Measurements from ENCODE around the gene ART1. TPM values are rescaled to one million over a fixed set of nuclear protein-coding genes. Genes with fewer than 3 reads are reported as not detected.

Gene ART1
- total and polyA plus RNA-seq, 2 donors (not counting 1 experiment from before 2014, with no cell fraction given): not detected

DNA sequence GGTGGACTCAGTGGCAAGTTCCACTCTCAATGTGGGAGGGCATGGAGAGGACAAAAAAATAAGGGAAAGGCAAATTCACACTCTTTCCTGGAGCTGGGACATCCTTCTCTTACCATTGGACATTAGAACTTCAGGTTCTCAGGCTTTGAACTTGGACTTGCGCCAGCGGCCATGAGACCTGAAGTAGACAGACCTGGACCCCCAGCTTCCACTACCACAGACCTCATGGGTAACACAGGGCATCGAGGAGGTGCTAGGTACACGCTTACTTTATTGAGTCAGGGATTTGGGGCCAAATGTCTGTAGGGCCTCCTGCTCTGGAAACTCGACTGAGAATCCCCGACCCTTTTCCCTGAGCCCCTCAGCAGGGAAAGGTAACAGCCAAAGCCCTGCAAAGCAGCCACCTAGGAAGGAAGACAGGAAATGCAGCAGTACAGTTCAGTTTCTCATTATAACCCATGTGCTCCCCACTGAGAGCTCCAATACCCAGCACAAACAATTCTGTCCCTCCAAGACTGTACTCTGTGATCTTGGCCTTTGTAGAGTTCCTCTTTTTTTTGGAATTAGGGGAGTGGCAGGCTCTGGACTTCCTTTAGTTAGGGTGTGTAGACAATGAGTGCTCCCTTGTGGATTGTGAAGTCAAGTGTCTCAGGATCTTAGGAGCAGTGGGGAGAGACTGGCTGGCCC, 20.6 kb downstream of the ART1 start:
- ATAC-seq (ENCODE audit: low read depth) (no peak), DNase-seq (no peak)
- no peaks in the 10 kb centered on the region for H3K27me3 Mint-ChIP-seq
- Histone ChIP-seq H3K9ac (ENCODE audit: low read length) (no peak overlapping the region), H3K79me2 (ENCODE audit: control insufficient read depth, insufficient read depth, low read length) (no peaks in the 10 kb centered on the region), H2AFZ (ENCODE audit: insufficient read depth, low read depth, low read length, poor library complexity, severe bottlenecking) (no peak overlapping the region), H3K4me2 (replicated peaks; ENCODE audit: low read depth, low read length, poor library complexity, severe bottlenecking) (no peak overlapping the region), H3K36me3 (replicated peaks in 1 of 2; ENCODE audit: control extremely low read depth in 1 of 2, control insufficient read depth in 1 of 2, extremely low read depth in 1 of 2, insufficient read depth in 2 of 2, low read length in 1 of 2) (peaks cover 0 to 32% of the 10 kb centered on the region in 2 experiments), H3K4me3 (ENCODE audit: control extremely low read depth in 1 of 5, extremely low read depth in 1 of 5, insufficient read depth in 1 of 5, low read depth in 2 of 5, low read length in 4 of 5) (no peak overlapping the region), H3K27me3 (replicated peaks in 1 of 4; ENCODE audit: control extremely low read depth in 1 of 4, control insufficient read depth in 3 of 4, insufficient read depth in 4 of 4, low read length in 3 of 4) (no peaks in the 10 kb centered on the region), H3K27ac (ENCODE audit: low read length in 2 of 2) (no peak overlapping the region), H4K20me1 (ENCODE audit: control insufficient read depth, insufficient read depth, low read length, poor library complexity, severe bottlenecking) (no peaks in the 10 kb centered on the region), H3K9me3 (ENCODE audit: control extremely low read depth in 1 of 3, control insufficient read depth in 2 of 3, insufficient read depth in 1 of 3, low read length in 2 of 3) (no peaks in the 10 kb centered on the region), H3K4me1 (ENCODE audit: control insufficient read depth in 2 of 2, insufficient read depth in 2 of 2, low read length in 2 of 2) (no peaks in the 10 kb centered on the region)
- CTCF ChIA-PET: no interaction called here
- 98% methylated on average over 4 of the region's 6 CpGs for WGBS (ENCODE audit: insufficient coverage)
- H3K4me3 Mint-ChIP-seq: no peak overlapping the region
- no peak overlapping the region for H3K27ac Mint-ChIP-seq
- intact Hi-C loops (cut with micrococcal nuclease): no loop called here
- TF ChIP-seq, protein P1, sequence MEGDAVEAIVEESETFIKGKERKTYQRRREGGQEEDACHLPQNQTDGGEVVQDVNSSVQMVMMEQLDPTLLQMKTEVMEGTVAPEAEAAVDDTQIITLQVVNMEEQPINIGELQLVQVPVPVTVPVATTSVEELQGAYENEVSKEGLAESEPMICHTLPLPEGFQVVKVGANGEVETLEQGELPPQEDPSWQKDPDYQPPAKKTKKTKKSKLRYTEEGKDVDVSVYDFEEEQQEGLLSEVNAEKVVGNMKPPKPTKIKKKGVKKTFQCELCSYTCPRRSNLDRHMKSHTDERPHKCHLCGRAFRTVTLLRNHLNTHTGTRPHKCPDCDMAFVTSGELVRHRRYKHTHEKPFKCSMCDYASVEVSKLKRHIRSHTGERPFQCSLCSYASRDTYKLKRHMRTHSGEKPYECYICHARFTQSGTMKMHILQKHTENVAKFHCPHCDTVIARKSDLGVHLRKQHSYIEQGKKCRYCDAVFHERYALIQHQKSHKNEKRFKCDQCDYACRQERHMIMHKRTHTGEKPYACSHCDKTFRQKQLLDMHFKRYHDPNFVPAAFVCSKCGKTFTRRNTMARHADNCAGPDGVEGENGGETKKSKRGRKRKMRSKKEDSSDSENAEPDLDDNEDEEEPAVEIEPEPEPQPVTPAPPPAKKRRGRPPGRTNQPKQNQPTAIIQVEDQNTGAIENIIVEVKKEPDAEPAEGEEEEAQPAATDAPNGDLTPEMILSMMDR (IDR thresholded peaks at IDR 0.05): no peak
- no peak for TF ChIP-seq EZH2 (IDR thresholded peaks at IDR 0.05; ENCODE audit: borderline replicate concordance, insufficient read depth, low read depth, low read length, poor library complexity, severe bottlenecking)
- no peaks in the 10 kb centered on the region for H3K4me1 Mint-ChIP-seq
- no peaks in the 10 kb centered on the region for H3K9me3 Mint-ChIP-seq (ENCODE audit: insufficient read depth)
- POLR2A ChIA-PET: interaction anchor here (0.6 kb wide), 1 partner anchor 105 kb away, joined by 4 read pairs; no protein-coding TSS in a partner anchor

DNA sequence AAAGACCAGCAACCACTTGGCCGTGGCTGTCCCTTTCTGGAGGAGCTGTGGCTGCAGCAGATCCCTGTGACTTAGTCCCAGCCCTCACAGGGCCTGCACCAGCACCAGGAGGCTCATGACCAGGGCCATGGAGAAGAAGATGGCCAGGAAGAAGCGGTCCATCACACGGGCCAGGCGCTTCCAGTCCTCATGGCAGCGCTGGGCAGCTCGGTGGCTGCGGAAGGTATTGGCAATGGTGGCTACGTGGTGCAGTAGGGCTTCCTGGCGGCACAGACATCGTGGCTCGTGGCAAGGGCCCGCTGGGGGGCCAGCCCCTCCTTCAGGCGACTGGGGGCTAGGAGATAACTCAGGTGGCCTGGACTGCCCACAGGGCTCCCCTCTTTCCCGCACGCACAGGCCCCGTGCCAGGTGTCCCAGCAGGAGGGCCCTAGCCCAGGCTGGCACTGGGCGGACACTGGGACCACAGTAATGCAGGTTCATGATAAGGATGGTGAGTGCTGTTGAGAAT, 21.1 kb downstream of the ART1 start:
- H3K27me3 ChIP-seq (replicated peaks in 1 of 4; ENCODE audit: control extremely low read depth in 1 of 4, control insufficient read depth in 3 of 4, insufficient read depth in 4 of 4, low read length in 3 of 4): no peaks in the 10 kb centered on the region
- ChIA-PET POLR2A (no interaction called here), CTCF (no interaction called here)
- WGBS (ENCODE audit: insufficient coverage): 95% methylated on average over 17 of the region's 17 CpGs
- ATAC-seq (ENCODE audit: low read depth) (no peak), DNase-seq (no peak)
- H3K4me1 Mint-ChIP-seq: no peaks in the 10 kb centered on the region
- H3K4me3 ChIP-seq (ENCODE audit: control extremely low read depth in 1 of 5, extremely low read depth in 1 of 5, insufficient read depth in 1 of 5, low read depth in 2 of 5, low read length in 4 of 5): no peak overlapping the region
- H3K9me3 ChIP-seq (ENCODE audit: control extremely low read depth in 1 of 3, control insufficient read depth in 2 of 3, insufficient read depth in 1 of 3, low read length in 2 of 3): no peaks in the 10 kb centered on the region
- no peak overlapping the region for H2AFZ ChIP-seq (ENCODE audit: insufficient read depth, low read depth, low read length, poor library complexity, severe bottlenecking)
- H4K20me1 ChIP-seq (ENCODE audit: control insufficient read depth, insufficient read depth, low read length, poor library complexity, severe bottlenecking): no peaks in the 10 kb centered on the region
- H3K79me2 ChIP-seq (ENCODE audit: control insufficient read depth, insufficient read depth, low read length): no peaks in the 10 kb centered on the region
- no peaks in the 10 kb centered on the region for H3K4me1 ChIP-seq (ENCODE audit: control insufficient read depth in 2 of 2, insufficient read depth in 2 of 2, low read length in 2 of 2)
- TF ChIP-seq, protein P1 (IDR thresholded peaks at IDR 0.05): no peak
- no peak for TF ChIP-seq EZH2 (IDR thresholded peaks at IDR 0.05; ENCODE audit: borderline replicate concordance, insufficient read depth, low read depth, low read length, poor library complexity, severe bottlenecking)
- no peak overlapping the region for H3K27ac Mint-ChIP-seq
- H3K9ac ChIP-seq (ENCODE audit: low read length): no peak overlapping the region
- H3K27me3 Mint-ChIP-seq: no peaks in the 10 kb centered on the region
- H3K9me3 Mint-ChIP-seq (ENCODE audit: insufficient read depth): no peaks in the 10 kb centered on the region
- H3K4me3 Mint-ChIP-seq: no peak overlapping the region
- no peak overlapping the region for H3K4me2 ChIP-seq (replicated peaks; ENCODE audit: low read depth, low read length, poor library complexity, severe bottlenecking)
- intact Hi-C loops (cut with micrococcal nuclease): no loop called here
- peaks cover 0 to 32% of the 10 kb centered on the region in 2 experiments for H3K36me3 ChIP-seq (replicated peaks in 1 of 2; ENCODE audit: control extremely low read depth in 1 of 2, control insufficient read depth in 1 of 2, extremely low read depth in 1 of 2, insufficient read depth in 2 of 2, low read length in 1 of 2)
- no peak overlapping the region for H3K27ac ChIP-seq (ENCODE audit: low read length in 2 of 2)

All from B cell (primary cell).